Measurements from ENCODE around the gene EGR1.

EGR1 gene

GRCh38 chr5:138488481-138488945 is 23.2 kb downstream of the EGR1 start:
- H3K9me3 ChIP-seq (ENCODE audit: control insufficient read depth, low read length), result no peaks in the 10 kb centered on the region
- H3K4me3 ChIP-seq (ENCODE audit: low read length), result no peak overlapping the region
- no peaks in the 10 kb centered on the region for H3K36me3 ChIP-seq (ENCODE audit: control insufficient read depth, insufficient read depth, low read length)
- peaks cover 42% of the 10 kb centered on the region for H3K4me1 ChIP-seq (ENCODE audit: control insufficient read depth, insufficient read depth, low read length)
- peaks cover 22% of the 10 kb centered on the region for H3K27me3 ChIP-seq (ENCODE audit: control insufficient read depth, insufficient read depth, low read length)
- H3K9ac ChIP-seq (ENCODE audit: low read length), result no peak overlapping the region

GRCh38 chr5:138489683-138490061 is 24.4 kb downstream of the EGR1 start:
- H3K36me3 ChIP-seq (ENCODE audit: control insufficient read depth, insufficient read depth, low read length), result no peaks in the 10 kb centered on the region
- H3K4me1 ChIP-seq (ENCODE audit: control insufficient read depth, insufficient read depth, low read length), result peaks cover 42% of the 10 kb centered on the region
- H3K4me3 ChIP-seq (ENCODE audit: low read length), result no peak overlapping the region
- H3K9ac ChIP-seq (ENCODE audit: low read length), result no peak overlapping the region
- H3K27me3 ChIP-seq (ENCODE audit: control insufficient read depth, insufficient read depth, low read length), result peaks cover 22% of the 10 kb centered on the region
- H3K9me3 ChIP-seq (ENCODE audit: control insufficient read depth, low read length), result no peaks in the 10 kb centered on the region

GRCh38 chr5:138490648-138491283 is 25.5 kb downstream of the EGR1 start:
- H3K36me3 ChIP-seq (ENCODE audit: control insufficient read depth, insufficient read depth, low read length), result no peaks in the 10 kb centered on the region
- H3K9me3 ChIP-seq (ENCODE audit: control insufficient read depth, low read length), result no peaks in the 10 kb centered on the region
- H3K4me1 ChIP-seq (ENCODE audit: control insufficient read depth, insufficient read depth, low read length), result peaks cover 42% of the 10 kb centered on the region
- H3K4me3 ChIP-seq (ENCODE audit: low read length), result no peak overlapping the region
- H3K9ac ChIP-seq (ENCODE audit: low read length), result no peak overlapping the region
- H3K27me3 ChIP-seq (ENCODE audit: control insufficient read depth, insufficient read depth, low read length), result peaks cover 22% of the 10 kb centered on the region

GRCh38 chr5:138491284-138491648 is 26.0 kb downstream of the EGR1 start:
- no peaks in the 10 kb centered on the region for H3K9me3 ChIP-seq (ENCODE audit: control insufficient read depth, low read length)
- peaks cover 42% of the 10 kb centered on the region for H3K4me1 ChIP-seq (ENCODE audit: control insufficient read depth, insufficient read depth, low read length)
- no peak overlapping the region for H3K4me3 ChIP-seq (ENCODE audit: low read length)
- no peaks in the 10 kb centered on the region for H3K36me3 ChIP-seq (ENCODE audit: control insufficient read depth, insufficient read depth, low read length)
- H3K27me3 ChIP-seq (ENCODE audit: control insufficient read depth, insufficient read depth, low read length), result peaks cover 22% of the 10 kb centered on the region
- H3K9ac ChIP-seq (ENCODE audit: low read length), result peak overlapping the region; percentile 65

GRCh38 chr5:138491669-138492559 is 26.6 kb downstream of the EGR1 start:
- Histone ChIP-seq H3K36me3 (ENCODE audit: control insufficient read depth, insufficient read depth, low read length) (no peaks in the 10 kb centered on the region), H3K9ac (ENCODE audit: low read length) (peak overlapping the region; percentile 65), H3K27me3 (ENCODE audit: control insufficient read depth, insufficient read depth, low read length) (peaks cover 22% of the 10 kb centered on the region), H3K4me1 (ENCODE audit: control insufficient read depth, insufficient read depth, low read length) (peaks cover 42% of the 10 kb centered on the region), H3K4me3 (ENCODE audit: low read length) (peak overlapping the region; percentile 80), H3K9me3 (ENCODE audit: control insufficient read depth, low read length) (no peaks in the 10 kb centered on the region)

- Histone ChIP-seq H3K36me3 (ENCODE audit: control insufficient read depth, insufficient read depth, low read length) (no peaks in the 10 kb centered on the region), H3K9me3 (ENCODE audit: control insufficient read depth, low read length) (no peaks in the 10 kb centered on the region), H3K9ac (ENCODE audit: low read length) (peak overlapping the region; percentile 60), H3K4me3 (ENCODE audit: low read length) (peak overlapping the region; percentile 80), H3K27me3 (ENCODE audit: control insufficient read depth, insufficient read depth, low read length) (peaks cover 22% of the 10 kb centered on the region), H3K4me1 (ENCODE audit: control insufficient read depth, insufficient read depth, low read length) (peaks cover 42% of the 10 kb centered on the region)
These were observed 27.3 kb downstream of the EGR1 start for GRCh38 chr5:138492560-138493045.

GRCh38 chr5:138495351-138495750 is 30.1 kb downstream of the EGR1 start:
- no peak overlapping the region for H3K9ac ChIP-seq (ENCODE audit: low read length)
- H3K36me3 ChIP-seq (ENCODE audit: control insufficient read depth, insufficient read depth, low read length), result no peaks in the 10 kb centered on the region
- no peaks in the 10 kb centered on the region for H3K9me3 ChIP-seq (ENCODE audit: control insufficient read depth, low read length)
- H3K4me1 ChIP-seq (ENCODE audit: control insufficient read depth, insufficient read depth, low read length), result peaks cover 24% of the 10 kb centered on the region
- no peak overlapping the region for H3K4me3 ChIP-seq (ENCODE audit: low read length)
- peaks cover 21% of the 10 kb centered on the region for H3K27me3 ChIP-seq (ENCODE audit: control insufficient read depth, insufficient read depth, low read length)

GRCh38 chr5:138498376-138498775 is 33.1 kb downstream of the EGR1 start:
- Histone ChIP-seq H3K27me3 (ENCODE audit: control insufficient read depth, insufficient read depth, low read length) (no peaks in the 10 kb centered on the region), H3K9me3 (ENCODE audit: control insufficient read depth, low read length) (no peaks in the 10 kb centered on the region), H3K4me1 (ENCODE audit: control insufficient read depth, insufficient read depth, low read length) (peaks cover under 1% of the 10 kb centered on the region), H3K36me3 (ENCODE audit: control insufficient read depth, insufficient read depth, low read length) (no peaks in the 10 kb centered on the region), H3K9ac (ENCODE audit: low read length) (no peak overlapping the region), H3K4me3 (ENCODE audit: low read length) (no peak overlapping the region)

- Histone ChIP-seq H3K27me3 (ENCODE audit: control insufficient read depth, insufficient read depth, low read length) (no peaks in the 10 kb centered on the region), H3K4me3 (ENCODE audit: low read length) (no peak overlapping the region), H3K9ac (ENCODE audit: low read length) (no peak overlapping the region), H3K4me1 (ENCODE audit: control insufficient read depth, insufficient read depth, low read length) (no peaks in the 10 kb centered on the region), H3K9me3 (ENCODE audit: control insufficient read depth, low read length) (no peaks in the 10 kb centered on the region), H3K36me3 (ENCODE audit: control insufficient read depth, insufficient read depth, low read length) (no peaks in the 10 kb centered on the region)
These were observed 36.8 kb downstream of the EGR1 start for GRCh38 chr5:138502121-138502520.

GRCh38 chr5:138502521-138502920 is 37.2 kb downstream of the EGR1 start:
- Histone ChIP-seq H3K4me3 (ENCODE audit: low read length) (no peak overlapping the region), H3K4me1 (ENCODE audit: control insufficient read depth, insufficient read depth, low read length) (no peaks in the 10 kb centered on the region), H3K27me3 (ENCODE audit: control insufficient read depth, insufficient read depth, low read length) (no peaks in the 10 kb centered on the region), H3K9me3 (ENCODE audit: control insufficient read depth, low read length) (no peaks in the 10 kb centered on the region), H3K36me3 (ENCODE audit: control insufficient read depth, insufficient read depth, low read length) (no peaks in the 10 kb centered on the region), H3K9ac (ENCODE audit: low read length) (no peak overlapping the region)

GRCh38 chr5:138503487-138504270 is 38.4 kb downstream of the EGR1 start:
- Histone ChIP-seq H3K9me3 (ENCODE audit: control insufficient read depth, low read length) (no peaks in the 10 kb centered on the region), H3K27me3 (ENCODE audit: control insufficient read depth, insufficient read depth, low read length) (no peaks in the 10 kb centered on the region), H3K4me3 (ENCODE audit: low read length) (no peak overlapping the region), H3K36me3 (ENCODE audit: control insufficient read depth, insufficient read depth, low read length) (peaks cover under 1% of the 10 kb centered on the region), H3K4me1 (ENCODE audit: control insufficient read depth, insufficient read depth, low read length) (no peaks in the 10 kb centered on the region), H3K9ac (ENCODE audit: low read length) (no peak overlapping the region)

- H3K36me3 ChIP-seq (ENCODE audit: control insufficient read depth, insufficient read depth, low read length), result peaks cover 5% of the 10 kb centered on the region
- no peaks in the 10 kb centered on the region for H3K9me3 ChIP-seq (ENCODE audit: control insufficient read depth, low read length)
- H3K4me3 ChIP-seq (ENCODE audit: low read length), result no peak overlapping the region
- no peaks in the 10 kb centered on the region for H3K27me3 ChIP-seq (ENCODE audit: control insufficient read depth, insufficient read depth, low read length)
- H3K4me1 ChIP-seq (ENCODE audit: control insufficient read depth, insufficient read depth, low read length), result no peaks in the 10 kb centered on the region
- no peak overlapping the region for H3K9ac ChIP-seq (ENCODE audit: low read length)
These were observed 39.5 kb downstream of the EGR1 start for GRCh38 chr5:138504799-138505198.

Measured in mucosa of stomach (tissue), 1 donor.